Activated CD8-positive, alpha-beta T cell treated with anti-CD3 and anti-CD28 coated beads for 36 hours (primary cell): ENCODE measurements around the gene KCNMB3. TPM values are rescaled to one million over a fixed set of nuclear protein-coding genes. Genes with fewer than 3 reads are reported as not detected.

Source experiments
- ATAC-seq: fragments of 200-7000 bp; cut with Tn5 transposase; one replicate; pipeline ENCODE4 v1.10.0; 2021; ENCODE audit warnings: mild to moderate bottlenecking, moderate library complexity
- CTCF ChIA-PET: fragments of 350-600 bp; sonication (Branson Sonifier 250); formaldehyde crosslinking; loops from one replicate; lab custom pipeline; 2021; ENCODE audit warnings: antibody characterized with exemption; lab: Charles Lee
- POLR2A ChIA-PET: fragments of 350-600 bp; sonication (Branson Sonifier 250); formaldehyde crosslinking; loops from one replicate; lab custom pipeline; 2021; ENCODE audit warnings: antibody characterized with exemption; lab: Charles Lee
- DNase-seq: peaks from one replicate; pipeline ENCODE4 v3.0.0-alpha.2; 2020
- H3K27ac Mint-ChIP-seq: one replicate; pipeline ENCODE4 v1.8.0; 2021; ENCODE audit warnings: mild to moderate bottlenecking, mixed read lengths
- H3K27me3 Mint-ChIP-seq: one replicate; pipeline ENCODE4 v1.8.0; 2021; ENCODE audit warnings: mixed read lengths
- H3K36me3 Mint-ChIP-seq: one replicate; pipeline ENCODE4 v1.8.0; 2021; ENCODE audit warnings: low read depth, mixed read lengths
- H3K4me1 Mint-ChIP-seq: one replicate; pipeline ENCODE4 v1.8.0; 2021; ENCODE audit warnings: low read depth, mixed read lengths
- H3K4me3 Mint-ChIP-seq: one replicate; pipeline ENCODE4 v1.8.0; 2021; ENCODE audit warnings: mild to moderate bottlenecking, moderate library complexity, mixed read lengths
- H3K9me3 Mint-ChIP-seq: one replicate; pipeline ENCODE4 v1.8.0; 2021; ENCODE audit warnings: mixed read lengths
- CTCF ChIP-seq: fragments of 200-600 bp; IDR thresholded peaks from one replicate; pipeline ENCODE4 v1.8.0; 2022; ENCODE audit warnings: antibody characterized with exemption, mild to moderate bottlenecking
- intact Hi-C: fragments of 100-400 bp; cut with micrococcal nuclease; formaldehyde crosslinking; loops from one replicate; pipeline ENCODE4 v1.10.0; 2022
- total RNA-seq, 2 experiments: library from RNA; stranded (reverse); gene quantifications; one replicate each; pipeline ENCODE4 v1.2.3, GENCODE V29; 2021

The KCNMB3 gene
- total RNA-seq, 2 experiments from 2014 or later = 0.34 TPM

GRCh38 chr3:179272385-179272784 is 21.5 kb upstream of the KCNMB3 start:
- Mint-ChIP-seq H3K27me3 (peaks cover 8% of the 10 kb centered on the region), H3K4me3 (no peak overlapping the region), H3K4me1 (no peaks in the 10 kb centered on the region), H3K27ac (no peak overlapping the region), H3K36me3 (no peaks in the 10 kb centered on the region), H3K9me3 (no peaks in the 10 kb centered on the region)
- ChIA-PET CTCF (interaction anchor here (0.7 to 1.5 kb wide), 5 partner anchors 42 to 257 kb away, joined by 3 read pairs; no protein-coding TSS in a partner anchor), POLR2A (no interaction called here)
- no peak for ATAC-seq
- TF ChIP-seq CTCF = no peak
- intact Hi-C loops = no loop called here
- DNase-seq = no peak

- POLR2A ChIA-PET = interaction anchor here (0.6 to 1.1 kb wide), 2 partner anchors 84 to 123 kb away, joined by 3 read pairs; no protein-coding TSS in a partner anchor
- intact Hi-C loops = no loop called here
- peaks cover 4% of the 10 kb centered on the region for H3K27me3 Mint-ChIP-seq
These were observed 18.3 kb upstream of the KCNMB3 start for GRCh38 chr3:179269152-179269707.

GRCh38 chr3:179268400-179269051 is 17.6 kb upstream of the KCNMB3 start:
- Mint-ChIP-seq H3K27ac (no peak overlapping the region), H3K4me1 (no peaks in the 10 kb centered on the region), H3K36me3 (no peaks in the 10 kb centered on the region), H3K4me3 (no peak overlapping the region), H3K9me3 (no peaks in the 10 kb centered on the region), H3K27me3 (peaks cover 4% of the 10 kb centered on the region)
- DNase-seq (no peak), ATAC-seq (no peak)
- TF ChIP-seq CTCF = no peak
- ChIA-PET POLR2A (interaction anchor here (0.7 kb wide), 1 partner anchor 44 kb away, joined by 3 read pairs; no protein-coding TSS in a partner anchor), CTCF (interaction anchor here (1.3 kb wide), 1 partner anchor 253 kb away, joined by 3 read pairs; no protein-coding TSS in a partner anchor)
- intact Hi-C loops = no loop called here

More at GRCh38 chr3:179269152-179269707, 18.3 kb upstream of the KCNMB3 start:
- Mint-ChIP-seq H3K9me3 (no peaks in the 10 kb centered on the region), H3K36me3 (no peaks in the 10 kb centered on the region), H3K4me3 (no peak overlapping the region), H3K4me1 (no peaks in the 10 kb centered on the region), H3K27ac (no peak overlapping the region)
- CTCF ChIA-PET = interaction anchor here (1.6 kb wide), 1 partner anchor 176 kb away, joined by 3 read pairs; no protein-coding TSS in a partner anchor
- no peak for TF ChIP-seq CTCF
- no peak for ATAC-seq
- no peak for DNase-seq

GRCh38 chr3:179266701-179267211 is 15.8 kb upstream of the KCNMB3 start:
- intact Hi-C loops = no loop called here
- POLR2A ChIA-PET = no interaction called here
- no peak overlapping the region for H3K27ac Mint-ChIP-seq
- no peak for DNase-seq
- H3K9me3 Mint-ChIP-seq = no peaks in the 10 kb centered on the region
- no peak overlapping the region for H3K4me3 Mint-ChIP-seq
- CTCF ChIA-PET = interaction anchor here (1.0 kb wide), 1 partner anchor 162 kb away, joined by 3 read pairs; no protein-coding TSS in a partner anchor
- no peaks in the 10 kb centered on the region for H3K36me3 Mint-ChIP-seq
- H3K27me3 Mint-ChIP-seq = peaks cover 3% of the 10 kb centered on the region
- peaks cover 2% of the 10 kb centered on the region for H3K4me1 Mint-ChIP-seq
- TF ChIP-seq CTCF = no peak
- ATAC-seq = no peak

- POLR2A ChIA-PET = no interaction called here
- Mint-ChIP-seq H3K27ac (no peak overlapping the region), H3K9me3 (no peaks in the 10 kb centered on the region), H3K4me1 (peaks cover 2% of the 10 kb centered on the region), H3K27me3 (peaks cover 3% of the 10 kb centered on the region), H3K36me3 (no peaks in the 10 kb centered on the region), H3K4me3 (no peak overlapping the region)
- ATAC-seq (peak; percentile 13), DNase-seq (no peak)
- intact Hi-C loops = no loop called here
- TF ChIP-seq CTCF = no peak
- CTCF ChIA-PET = no interaction called here
These were observed 15.0 kb upstream of the KCNMB3 start for GRCh38 chr3:179265875-179266274.
